ENCODE measurements around the gene PCSK6.
"Not testable (repeated sequence)": the region's sequence is repeated elsewhere in the genome, so short reads cannot be mapped to it uniquely, and the experiment has no call there.

The PCSK6 gene

GRCh38 chr15:101338502-101339057 lies 150.9 kb downstream of the PCSK6 start:
- H3K4me3 ChIP-seq (ENCODE audit: control insufficient read depth, low read depth, low read length), result no peak overlapping the region
- TF ChIP-seq, protein P1, sequence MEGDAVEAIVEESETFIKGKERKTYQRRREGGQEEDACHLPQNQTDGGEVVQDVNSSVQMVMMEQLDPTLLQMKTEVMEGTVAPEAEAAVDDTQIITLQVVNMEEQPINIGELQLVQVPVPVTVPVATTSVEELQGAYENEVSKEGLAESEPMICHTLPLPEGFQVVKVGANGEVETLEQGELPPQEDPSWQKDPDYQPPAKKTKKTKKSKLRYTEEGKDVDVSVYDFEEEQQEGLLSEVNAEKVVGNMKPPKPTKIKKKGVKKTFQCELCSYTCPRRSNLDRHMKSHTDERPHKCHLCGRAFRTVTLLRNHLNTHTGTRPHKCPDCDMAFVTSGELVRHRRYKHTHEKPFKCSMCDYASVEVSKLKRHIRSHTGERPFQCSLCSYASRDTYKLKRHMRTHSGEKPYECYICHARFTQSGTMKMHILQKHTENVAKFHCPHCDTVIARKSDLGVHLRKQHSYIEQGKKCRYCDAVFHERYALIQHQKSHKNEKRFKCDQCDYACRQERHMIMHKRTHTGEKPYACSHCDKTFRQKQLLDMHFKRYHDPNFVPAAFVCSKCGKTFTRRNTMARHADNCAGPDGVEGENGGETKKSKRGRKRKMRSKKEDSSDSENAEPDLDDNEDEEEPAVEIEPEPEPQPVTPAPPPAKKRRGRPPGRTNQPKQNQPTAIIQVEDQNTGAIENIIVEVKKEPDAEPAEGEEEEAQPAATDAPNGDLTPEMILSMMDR (IDR thresholded peaks at IDR 0.05; ENCODE audit: control insufficient read depth, insufficient read depth, low read depth, low read length, missing control alignments), result no peak
- DNase-seq (ENCODE audit: low read depth), result no peak

- DNase-seq (ENCODE audit: low read depth), result no peak
- TF ChIP-seq, protein P1 (IDR thresholded peaks at IDR 0.05; ENCODE audit: control insufficient read depth, insufficient read depth, low read depth, low read length, missing control alignments), result no peak
- no peak overlapping the region for H3K4me3 ChIP-seq (ENCODE audit: control insufficient read depth, low read depth, low read length)
Measured at GRCh38 chr15:101337976-101338375, 151.5 kb downstream of the PCSK6 start.

- H3K4me3 ChIP-seq (ENCODE audit: control insufficient read depth, low read depth, low read length); DNase-seq (ENCODE audit: low read depth): not testable (repeated sequence)
Measured at GRCh38 chr15:101333907-101334789, 155.4 kb downstream of the PCSK6 start.

DNA sequence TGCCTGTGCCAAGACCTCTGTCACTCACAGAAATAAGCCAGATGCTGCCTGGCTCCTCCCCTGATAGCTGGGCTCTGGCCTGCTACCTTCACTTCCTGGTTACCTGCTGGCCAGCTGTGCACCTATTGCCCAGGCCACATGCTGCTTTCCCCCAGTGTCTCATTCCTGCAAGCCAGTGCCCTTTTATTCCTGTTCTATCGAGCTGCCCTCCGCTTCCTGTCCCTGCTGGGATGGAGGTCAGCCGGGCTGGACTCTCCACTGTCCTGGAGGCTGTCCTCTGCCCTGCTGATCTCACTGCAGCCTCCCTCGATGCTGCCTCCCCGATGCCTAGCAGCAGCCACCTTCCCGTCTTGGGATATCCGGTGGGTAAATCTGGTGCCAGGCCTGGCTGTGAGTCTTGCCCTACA lies 157.4 kb downstream of the PCSK6 start:
- TF ChIP-seq, protein P1 (IDR thresholded peaks at IDR 0.05; ENCODE audit: control insufficient read depth, insufficient read depth, low read depth, low read length, missing control alignments), result no peak

DNA sequence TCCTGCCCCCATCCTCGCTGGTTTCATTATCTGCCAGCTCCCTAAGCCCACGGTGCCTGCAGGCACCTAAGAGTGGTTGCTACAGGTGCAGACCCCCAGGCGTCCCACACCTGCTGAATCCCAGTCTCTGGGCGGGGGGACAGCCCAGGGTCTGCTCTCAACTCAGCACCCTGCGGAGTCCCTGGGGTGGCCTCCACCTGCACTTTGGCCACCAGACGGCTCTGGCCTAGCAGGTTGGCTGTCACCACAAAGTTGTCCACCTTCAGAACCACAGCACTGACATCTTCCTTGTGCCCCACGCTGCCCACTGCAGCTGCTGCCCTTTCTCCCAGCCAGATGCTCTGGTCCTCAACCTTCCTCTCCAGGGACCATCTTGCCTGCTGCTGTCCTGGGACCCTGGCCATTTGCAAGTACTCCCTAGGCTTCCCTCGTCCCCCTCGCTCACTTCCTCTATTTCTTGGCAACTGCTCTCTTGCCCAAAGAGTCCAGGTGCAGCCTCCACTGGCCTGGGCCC lies 159.6 kb downstream of the PCSK6 start:
- no peak for DNase-seq (ENCODE audit: low read depth)
- no peak overlapping the region for H3K4me3 ChIP-seq (ENCODE audit: control insufficient read depth, low read depth, low read length)
- TF ChIP-seq, protein P1 (IDR thresholded peaks at IDR 0.05; ENCODE audit: control insufficient read depth, insufficient read depth, low read depth, low read length, missing control alignments), result no peak

More for the DNA sequence above, 157.4 kb downstream of the PCSK6 start:
- DNase-seq (ENCODE audit: low read depth), result no peak
- no peak overlapping the region for H3K4me3 ChIP-seq (ENCODE audit: control insufficient read depth, low read depth, low read length)

- no peak overlapping the region for H3K4me3 ChIP-seq (ENCODE audit: control insufficient read depth, low read depth, low read length)
- TF ChIP-seq, protein P1 (IDR thresholded peaks at IDR 0.05; ENCODE audit: control insufficient read depth, insufficient read depth, low read depth, low read length, missing control alignments), result no peak
- no peak for DNase-seq (ENCODE audit: low read depth)
Measured at GRCh38 chr15:101329309-101329863, 160.1 kb downstream of the PCSK6 start.

GRCh38 chr15:101328001-101328400 lies 161.5 kb downstream of the PCSK6 start:
- DNase-seq (ENCODE audit: low read depth), result no peak
- TF ChIP-seq, protein P1 (IDR thresholded peaks at IDR 0.05; ENCODE audit: control insufficient read depth, insufficient read depth, low read depth, low read length, missing control alignments), result no peak
- H3K4me3 ChIP-seq (ENCODE audit: control insufficient read depth, low read depth, low read length), result no peak overlapping the region
